GM18508 (cell line): Measurements from ENCODE around the gene DRC7.
"Not testable (repeated sequence)": the region's sequence is repeated elsewhere in the genome, so short reads cannot be mapped to it uniquely, and the experiment has no call there.

ENCODE experiments used
- ATAC-seq: cut with Tn5 transposase; IDR thresholded peaks from one replicate; pipeline ENCODE4 v1.9.1; 2021; ENCODE audit warnings: moderate number of reproducible peaks; ENCODE audit not compliant: insufficient read depth, unreplicated experiment

The DRC7 gene

GRCh38 chr16:57730771-57731730 lies 36.4 kb downstream of the DRC7 start:
- no peak for ATAC-seq

DNA sequence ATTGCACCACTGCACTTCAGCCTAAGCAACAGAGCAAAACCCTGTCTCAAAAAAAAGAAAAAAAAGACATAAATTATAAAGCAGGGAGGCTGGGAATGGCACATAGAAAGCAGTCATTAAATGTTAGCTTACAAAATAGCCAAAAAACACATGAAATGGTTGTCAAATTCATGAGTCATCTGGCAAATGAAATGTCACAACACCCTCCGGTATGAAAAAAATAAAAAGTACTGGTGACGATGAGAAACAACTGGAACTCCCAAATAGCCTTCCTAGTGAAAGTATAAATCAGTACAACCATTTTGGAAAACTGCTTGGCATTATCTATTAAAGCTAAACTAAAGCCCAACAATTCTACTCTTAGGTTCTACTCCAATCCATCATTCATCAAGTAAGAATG lies 37.4 kb downstream of the DRC7 start:
- no peak for ATAC-seq

DNA sequence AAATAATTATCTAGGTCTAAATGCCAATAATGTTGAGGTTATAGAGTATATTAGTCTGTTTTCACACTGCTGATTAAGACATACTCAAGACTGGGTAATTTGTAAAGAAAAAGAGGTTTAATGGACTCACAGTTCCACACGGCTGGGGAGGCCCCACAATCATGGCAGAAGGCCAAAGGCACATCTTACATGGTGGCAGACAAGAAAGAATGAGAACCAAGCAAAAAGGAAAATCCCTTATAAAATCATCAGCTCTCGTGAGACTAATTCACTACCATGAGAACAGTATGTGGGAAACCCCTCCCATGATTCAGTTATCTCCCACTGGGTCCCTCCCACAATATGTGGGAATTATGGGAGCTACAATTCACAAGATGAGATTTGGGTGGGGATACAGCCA lies 38.1 kb downstream of the DRC7 start:
- ATAC-seq = no peak

GRCh38 chr16:57734308-57734924 lies 39.8 kb downstream of the DRC7 start:
- ATAC-seq = no peak

GRCh38 chr16:57734925-57735754 lies 40.5 kb downstream of the DRC7 start:
- ATAC-seq = peak; percentile 88

DNA sequence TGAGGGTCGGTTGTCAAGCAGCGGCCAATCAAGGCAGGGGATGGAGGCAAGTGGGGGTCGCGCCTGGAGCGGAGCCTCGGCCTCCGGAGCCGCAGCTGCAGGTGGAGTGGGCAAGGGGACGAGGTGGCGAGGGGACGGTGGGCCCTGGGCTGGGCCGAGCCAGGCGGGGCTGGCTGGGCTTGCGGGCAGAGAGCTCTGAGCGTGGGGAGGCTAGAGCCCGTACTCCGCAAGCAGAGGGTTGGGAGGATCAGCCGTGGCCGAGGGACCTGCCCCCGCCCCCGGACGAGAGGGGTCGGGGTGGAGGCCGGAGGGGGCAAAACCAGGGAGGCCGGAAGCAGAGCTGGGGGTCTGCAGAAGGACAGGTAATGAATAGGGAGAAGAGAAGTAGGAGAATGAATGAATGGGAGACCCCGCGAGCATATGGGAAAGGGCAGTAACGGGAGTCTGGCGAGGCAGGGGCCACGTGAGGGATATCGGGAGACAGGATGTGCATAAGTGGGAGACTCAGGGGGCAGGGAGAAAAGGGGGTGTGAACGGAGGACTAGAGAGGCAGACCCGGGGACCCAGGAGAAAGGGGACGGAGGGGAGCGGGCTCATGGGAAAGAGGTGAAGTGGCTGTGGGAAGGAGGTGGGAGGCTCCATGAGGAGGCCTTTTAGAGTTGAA lies 41.3 kb downstream of the DRC7 start, which contains the start of gene KATNB1:
Gene KATNB1 (plus strand): TSS at position 16 of the 664 bp plus-strand sequence. CDS start 1,474 bp downstream, outside the sequence.
- no peak for ATAC-seq

DNA sequence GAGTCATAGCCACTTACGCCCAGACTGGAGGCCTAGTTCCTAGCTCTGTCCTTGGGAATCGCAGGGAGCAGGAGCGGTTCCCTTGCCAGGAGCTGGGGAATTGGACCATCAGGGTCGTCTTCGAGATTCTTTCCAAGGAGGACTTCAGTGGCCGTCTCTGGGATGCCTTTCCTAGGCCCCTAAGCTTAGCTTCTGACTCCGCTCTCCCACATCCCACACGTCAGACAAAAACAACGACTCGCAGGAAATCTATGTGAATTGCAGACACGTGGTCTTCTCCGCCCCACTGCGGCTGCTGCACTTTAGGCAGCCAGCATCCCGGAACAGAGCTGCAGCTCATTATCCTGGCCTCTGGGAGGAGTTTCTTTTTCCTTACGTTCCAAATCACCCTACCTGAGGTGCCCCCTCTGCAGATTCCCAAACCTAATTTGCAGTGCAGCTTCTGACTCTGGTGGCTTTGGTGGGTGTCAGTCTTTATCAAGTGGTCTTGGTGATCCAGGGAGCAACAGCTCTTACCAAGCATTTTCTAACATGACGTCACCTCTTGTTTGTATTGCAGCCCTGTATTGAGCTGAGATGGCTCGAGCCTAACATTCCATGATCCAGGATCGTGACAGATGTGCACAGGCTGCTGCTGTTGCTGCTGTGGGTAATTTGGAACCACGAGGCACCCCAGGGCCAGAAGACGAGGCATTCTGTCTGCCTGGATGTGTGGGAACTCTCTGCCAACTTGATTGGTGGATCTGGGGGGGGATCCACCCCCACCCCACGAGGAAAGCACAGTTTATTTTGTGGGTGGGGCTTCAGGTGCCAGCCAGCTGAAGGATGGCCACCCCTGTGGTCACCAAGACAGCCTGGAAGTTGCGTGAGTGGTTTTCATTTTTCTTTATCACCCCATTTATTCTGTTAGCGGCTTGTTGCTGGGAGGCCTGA lies 42.1 kb downstream of the DRC7 start:
- no peak for ATAC-seq

- ATAC-seq = no peak
Observed at GRCh38 chr16:57738844-57739243, 44.2 kb downstream of the DRC7 start.

DNA sequence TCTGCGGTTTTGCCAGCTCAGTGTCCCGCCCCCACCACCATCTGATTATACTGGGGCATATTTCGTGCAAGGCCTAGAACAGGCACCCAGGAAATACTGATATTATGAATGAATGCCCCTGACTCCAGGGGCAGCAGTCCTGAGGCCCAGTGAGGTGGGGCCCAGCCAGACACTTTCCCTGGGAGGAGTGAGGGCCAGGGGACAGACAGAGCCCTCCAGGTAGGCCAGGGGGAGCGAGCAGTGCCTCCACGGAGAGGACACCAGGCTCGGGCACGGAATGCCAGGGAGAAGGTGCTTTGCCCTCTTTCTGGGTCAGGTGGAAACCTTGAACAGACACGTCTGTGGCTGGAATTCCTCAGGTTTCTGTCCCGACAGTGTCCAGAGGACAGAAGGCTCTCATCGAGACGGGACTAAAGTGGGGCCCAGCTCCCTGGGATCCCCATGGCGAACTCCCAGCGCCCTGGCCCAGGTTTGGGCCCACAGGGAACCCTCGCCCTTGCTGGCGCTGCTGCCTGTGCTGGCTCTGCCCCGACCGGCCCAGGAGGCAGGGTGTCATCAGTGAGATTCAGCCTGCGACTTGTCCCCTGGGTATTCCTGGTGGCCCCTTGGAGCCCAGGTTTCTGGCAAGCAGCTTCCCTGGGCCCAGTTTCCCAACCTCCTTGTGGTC lies 45.3 kb downstream of the DRC7 start:
- no peak for ATAC-seq

DNA sequence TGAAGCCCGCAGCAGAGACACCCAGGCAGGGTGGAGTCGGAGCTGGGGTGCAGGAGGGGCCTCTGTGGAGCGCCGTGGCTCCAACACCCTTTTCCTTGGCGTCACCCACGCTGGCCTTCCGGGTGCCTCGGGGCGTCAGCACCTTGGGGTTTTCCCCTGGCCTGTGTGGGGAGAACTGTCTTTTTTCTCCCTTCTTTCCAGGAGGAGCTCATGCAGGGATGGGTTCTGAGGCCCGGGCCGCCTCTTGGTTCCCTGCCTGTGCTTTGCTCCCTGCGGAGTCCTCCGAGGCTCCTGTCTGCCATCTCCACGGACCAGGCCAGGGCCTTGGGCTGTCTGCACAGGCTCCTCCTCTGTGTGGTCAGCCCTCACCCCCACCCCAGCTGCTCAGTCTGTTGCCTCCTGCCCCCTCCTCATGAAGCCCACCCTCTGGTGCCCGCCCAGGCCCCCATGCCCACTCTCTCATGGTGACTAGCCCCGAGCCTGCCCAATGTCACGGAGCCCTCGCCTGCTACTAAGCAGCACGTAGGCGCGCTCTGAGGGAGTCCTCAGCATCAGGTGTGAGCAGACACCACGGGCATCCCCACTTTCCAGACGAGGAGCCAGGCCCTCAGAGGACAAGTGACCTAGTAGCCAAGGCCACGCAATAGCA lies 45.9 kb downstream of the DRC7 start:
- ATAC-seq = no peak

- ATAC-seq = no peak
Observed at GRCh38 chr16:57741660-57742191, 47.1 kb downstream of the DRC7 start.

DNA sequence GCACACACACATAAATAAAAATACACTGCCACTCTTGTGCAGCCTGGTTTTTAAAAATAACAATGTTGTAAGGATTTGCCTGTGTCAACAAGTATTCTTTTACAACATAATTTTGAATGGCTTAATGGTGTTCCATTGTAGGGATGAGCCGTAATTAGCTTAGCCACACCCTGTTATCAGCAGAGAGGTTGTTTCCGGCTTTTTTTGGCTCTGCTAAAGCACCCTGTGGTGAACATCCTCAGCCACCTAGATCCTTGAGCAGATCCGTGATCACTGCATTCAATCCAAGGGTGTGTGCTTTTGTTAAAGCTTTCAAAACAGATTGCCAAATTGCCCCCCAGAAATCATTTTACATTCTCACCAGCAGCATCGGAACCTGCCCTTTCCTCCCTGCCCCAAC lies 47.9 kb downstream of the DRC7 start:
- no peak for ATAC-seq

DNA sequence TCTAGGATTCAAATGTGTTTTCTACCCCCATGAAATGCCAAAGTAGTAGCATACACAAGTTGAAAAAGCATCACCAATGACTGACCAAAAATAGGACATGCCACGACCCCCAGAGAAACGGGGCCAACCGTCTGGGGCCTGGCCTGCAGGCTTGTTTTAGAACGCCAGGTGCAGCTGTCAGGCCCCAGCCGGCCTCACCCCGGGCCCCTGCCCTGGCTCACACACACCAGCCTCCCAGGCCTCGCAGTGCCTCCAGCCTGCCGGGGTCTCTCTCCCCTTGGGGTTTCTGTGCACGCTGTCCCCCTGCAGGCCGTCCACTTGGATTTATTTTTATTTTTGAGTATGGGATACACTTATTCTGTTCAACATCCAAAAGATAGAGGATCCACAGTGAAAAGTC lies 48.9 kb downstream of the DRC7 start:
- ATAC-seq = no peak

DNA sequence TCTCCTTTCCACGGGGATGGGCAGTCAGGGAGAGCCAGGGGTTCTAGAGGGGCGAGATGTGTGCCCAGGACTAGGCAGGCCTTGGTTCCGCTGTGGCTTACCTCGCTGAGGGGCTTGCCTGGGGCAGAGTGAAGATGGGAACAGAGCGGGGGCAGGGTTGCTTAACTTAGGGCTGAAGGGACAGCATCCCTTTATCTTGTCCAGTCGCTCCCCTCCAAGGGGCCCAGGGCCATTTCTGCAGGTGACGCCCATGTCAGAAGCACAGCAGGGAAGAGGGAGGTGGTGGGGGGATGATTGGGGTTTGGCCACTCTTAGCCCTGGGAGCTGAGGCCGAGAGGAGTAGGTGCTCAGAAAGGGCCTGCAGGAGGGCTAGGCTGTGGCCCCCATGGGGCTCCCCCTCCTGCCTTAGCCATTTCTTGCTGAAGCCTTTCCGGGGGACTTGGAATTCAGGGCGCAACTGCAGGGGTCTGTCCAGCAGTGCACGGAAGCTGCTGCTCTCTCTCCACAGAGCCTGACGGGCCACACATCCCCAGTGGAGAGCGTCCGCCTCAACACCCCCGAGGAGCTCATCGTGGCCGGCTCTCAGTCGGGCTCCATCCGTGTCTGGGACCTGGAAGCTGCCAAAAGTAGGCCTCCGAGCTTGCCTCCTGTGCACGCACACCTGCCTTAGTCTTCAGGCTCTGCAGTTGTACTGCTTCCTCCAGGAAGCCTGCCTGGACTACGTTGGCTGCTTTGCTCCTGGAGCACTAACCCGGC lies 49.5 kb downstream of the DRC7 start:
- no peak for ATAC-seq

GRCh38 chr16:57744642-57744903 lies 50.0 kb downstream of the DRC7 start:
- no peak for ATAC-seq

DNA sequence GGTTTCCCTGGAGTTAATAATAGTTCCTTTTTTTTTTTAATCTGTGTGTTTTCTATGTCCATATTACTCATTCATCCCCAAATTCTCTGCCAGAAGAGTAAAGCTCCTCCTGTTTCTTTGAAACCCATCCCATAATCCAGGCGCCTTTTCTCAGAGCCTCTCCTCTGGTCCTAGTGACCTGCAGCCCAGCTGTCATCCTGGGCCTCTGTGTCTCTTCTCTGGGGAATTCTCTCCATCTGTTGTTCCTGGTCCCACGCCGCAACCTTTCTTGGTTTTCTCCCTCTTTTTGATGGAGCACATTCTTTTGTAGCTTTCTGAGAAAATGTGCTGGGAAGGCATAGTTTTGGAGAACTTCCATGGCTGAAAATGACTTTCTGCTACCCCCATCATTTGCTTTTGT lies 51.2 kb downstream of the DRC7 start:
- no peak for ATAC-seq

GRCh38 chr16:57746316-57746715 lies 51.7 kb downstream of the DRC7 start:
- not testable (repeated sequence) for ATAC-seq
